ENCODE results near the gene EVA1B. TPM values are rescaled to one million over a fixed set of nuclear protein-coding genes. Genes with fewer than 3 reads are reported as not detected.

The EVA1B gene
- total RNA-seq, 1 donor from 2014 or later = 139 TPM

- no peaks in the 10 kb centered on the region for H3K36me3 ChIP-seq (ENCODE audit: control insufficient read depth, insufficient read depth, low read length)
- H3K4me3 ChIP-seq (ENCODE audit: low read depth, low read length) = no peak overlapping the region
- DNase-seq (ENCODE audit: low read depth) = no peak
- no peak for TF ChIP-seq CTCF (IDR thresholded peaks at IDR 0.05; ENCODE audit: insufficient read depth, low read length, poor library complexity, severe bottlenecking)
- H3K27me3 ChIP-seq (ENCODE audit: control insufficient read depth, insufficient read depth, low read length) = no peaks in the 10 kb centered on the region
These were observed 44.2 kb downstream of the EVA1B start for GRCh38 chr1:36279110-36279788.

GRCh38 chr1:36276688-36277087, 46.8 kb downstream of the EVA1B start:
- DNase-seq (ENCODE audit: low read depth) = no peak

GRCh38 chr1:36274201-36274600, 49.2 kb downstream of the EVA1B start:
- H3K4me3 ChIP-seq (ENCODE audit: low read depth, low read length) = no peak overlapping the region
- H3K27me3 ChIP-seq (ENCODE audit: control insufficient read depth, insufficient read depth, low read length) = no peaks in the 10 kb centered on the region
- no peak for DNase-seq (ENCODE audit: low read depth)
- TF ChIP-seq CTCF (IDR thresholded peaks at IDR 0.05; ENCODE audit: insufficient read depth, low read length, poor library complexity, severe bottlenecking) = no peak
- no peaks in the 10 kb centered on the region for H3K36me3 ChIP-seq (ENCODE audit: control insufficient read depth, insufficient read depth, low read length)

More at GRCh38 chr1:36276688-36277087, 46.8 kb downstream of the EVA1B start:
- Histone ChIP-seq H3K4me3 (ENCODE audit: low read depth, low read length) (no peak overlapping the region), H3K27me3 (ENCODE audit: control insufficient read depth, insufficient read depth, low read length) (no peaks in the 10 kb centered on the region), H3K36me3 (ENCODE audit: control insufficient read depth, insufficient read depth, low read length) (no peaks in the 10 kb centered on the region)
- no peak for TF ChIP-seq CTCF (IDR thresholded peaks at IDR 0.05; ENCODE audit: insufficient read depth, low read length, poor library complexity, severe bottlenecking)

GRCh38 chr1:36273024-36273423, 50.4 kb downstream of the EVA1B start:
- H3K4me3 ChIP-seq (ENCODE audit: low read depth, low read length) = no peak overlapping the region
- H3K27me3 ChIP-seq (ENCODE audit: control insufficient read depth, insufficient read depth, low read length) = no peaks in the 10 kb centered on the region
- no peak for TF ChIP-seq CTCF (IDR thresholded peaks at IDR 0.05; ENCODE audit: insufficient read depth, low read length, poor library complexity, severe bottlenecking)
- DNase-seq (ENCODE audit: low read depth) = no peak
- H3K36me3 ChIP-seq (ENCODE audit: control insufficient read depth, insufficient read depth, low read length) = no peaks in the 10 kb centered on the region

Other genes with a start within 250 kb of the EVA1B start
- gene TEKT2, start 239.6 kb downstream of the EVA1B start, total RNA-seq = 0.25 and 0.48 TPM in 2 replicates
- gene ADPRS, start 234.8 kb downstream of the EVA1B start, total RNA-seq = 66.5 and 70.3 TPM in 2 replicates
- gene COL8A2, start 198.4 kb downstream of the EVA1B start, total RNA-seq = 1.2 TPM in 2 replicates
- 105 TPM in 2 replicates for gene TRAPPC3, start 174.2 kb downstream of the EVA1B start, total RNA-seq
- gene MAP7D1, start 167.5 kb downstream of the EVA1B start, total RNA-seq = 183 and 236 TPM in 2 replicates
- 101 and 105 TPM in 2 replicates for gene THRAP3, start 99.2 kb downstream of the EVA1B start, total RNA-seq
- gene SH3D21, start 17.3 kb downstream of the EVA1B start, total RNA-seq = 1.7 and 1.9 TPM in 2 replicates
- 35.6 and 37.4 TPM in 2 replicates for gene STK40, start 62.3 kb upstream of the EVA1B start, total RNA-seq
- gene LSM10, start 74.3 kb upstream of the EVA1B start, total RNA-seq = 27.6 and 41.5 TPM in 2 replicates
- 11.3 and 13.9 TPM in 2 replicates for gene OSCP1, start 126.8 kb upstream of the EVA1B start, total RNA-seq
- 121 and 128 TPM in 2 replicates for gene MRPS15, start 140.7 kb upstream of the EVA1B start, total RNA-seq
- gene CSF3R, start 159.3 kb upstream of the EVA1B start, total RNA-seq = not detected in 2 replicates

All from kidney epithelial cell (primary cell).